GM12878 (cell line): Measurements from ENCODE around the gene ING4. TPM values are rescaled to one million over a fixed set of nuclear protein-coding genes. Genes with fewer than 3 reads are reported as not detected.

Source experiments
- ATAC-seq: fragments of 200-7000 bp; cut with Tn5 transposase; 3 replicates; pipeline ENCODE4 v1.9.1; 2020; ENCODE audit warnings: mild to moderate bottlenecking, moderate library complexity
- BruUV-seq: library from RNA; stranded (reverse); fragments of 400-500 nt; replicated peaks from 2 replicates; lab custom pipeline; 2021; lab: Mats Ljungman, UMichigan
- CTCF ChIA-PET: fragments of 300-600 bp; sonication (Branson Sonifier 250); formaldehyde crosslinking; extraction: SDS; loops from one replicate; lab custom pipeline; 2021; ENCODE audit warnings: inconsistent platforms; lab: Yijun Ruan, JAX
- POLR2A ChIA-PET: fragments of 350-600 bp; formaldehyde crosslinking; extraction: SDS; loops from one replicate; lab custom pipeline; 2021; ENCODE audit warnings: inconsistent platforms; lab: Charles Lee
- RAD21 ChIA-PET: fragments of 300-600 bp; sonication (Branson Sonifier 250); formaldehyde crosslinking; loops from one replicate; lab custom pipeline; 2023; ENCODE audit warnings: antibody characterized with exemption; ENCODE audit not compliant: unreplicated experiment; lab: Charles Lee
- SMC1A ChIA-PET: fragments of 300-600 bp; sonication (Branson Sonifier 250); formaldehyde crosslinking; loops from one replicate; lab custom pipeline; 2023; ENCODE audit not compliant: unreplicated experiment, uncharacterized antibody; lab: Charles Lee
- DNase-seq: peaks from one replicate; pipeline ENCODE4 v3.0.0-alpha.2; 2011; ENCODE audit warnings: low read depth, low spot score
- FAIRE-seq: peaks from 3 replicates; lab custom pipeline; 2011; peaks lifted over from hg19 to GRCh38; lab: Jason Lieb, UNC
- H2AFZ ChIP-seq: 2 replicates; pipeline ENCODE4 v1.6.0; 2011; ENCODE audit warnings: low read depth, low read length, control low read depth; ENCODE audit not compliant: control insufficient read depth
- H3K27ac ChIP-seq: 2 replicates; pipeline ENCODE4 v1.5.1; 2011; ENCODE audit warnings: control low read depth; ENCODE audit not compliant: control insufficient read depth, insufficient read depth
- H3K27me3 ChIP-seq, 2 experiments: replicated peaks in 1 of 2; 2 replicates each; pipeline versions ENCODE4 v1.6.0 to v1.6.1; 2011; ENCODE audit warnings: low read length in 1 of 2; ENCODE audit not compliant: control insufficient read depth in 2 of 2, insufficient read depth in 2 of 2
- H3K36me3 ChIP-seq, 2 experiments: 2 replicates each; pipeline ENCODE4 v1.5.1; 2011; ENCODE audit warnings: low read length in 1 of 2; ENCODE audit not compliant: control insufficient read depth in 2 of 2, insufficient read depth in 2 of 2
- H3K4me1 ChIP-seq: 2 replicates; pipeline ENCODE4 v1.6.1; 2011; ENCODE audit warnings: mild to moderate bottlenecking, low read length, moderate library complexity, mixed read lengths; ENCODE audit not compliant: control insufficient read depth, insufficient read depth
- H3K4me2 ChIP-seq: 2 replicates; pipeline ENCODE4 v1.6.0; 2011; ENCODE audit warnings: control low read depth; ENCODE audit not compliant: control insufficient read depth, insufficient read depth
- H3K4me3 ChIP-seq: fragments of 200-600 bp; sonication (generic); 2 replicates; pipeline ENCODE4 v1.5.1; 2016
- H3K79me2 ChIP-seq: 2 replicates; pipeline ENCODE4 v1.6.0; 2011; ENCODE audit warnings: low read length; ENCODE audit not compliant: control insufficient read depth, insufficient read depth
- H3K9ac ChIP-seq: 2 replicates; pipeline ENCODE4 v1.8.0; 2011; ENCODE audit warnings: low read length, control low read depth, mixed read lengths; ENCODE audit not compliant: control insufficient read depth, insufficient read depth
- H3K9me3 ChIP-seq: replicated peaks from 3 replicates; pipeline ENCODE4 v1.5.1; 2011; ENCODE audit warnings: mild to moderate bottlenecking, low read length; ENCODE audit not compliant: control insufficient read depth, insufficient read depth
- H4K20me1 ChIP-seq: 2 replicates; pipeline ENCODE4 v1.6.0; 2011; ENCODE audit not compliant: control insufficient read depth, insufficient read depth
- BCLAF1 ChIP-seq: fragments of 450-650 bp; IDR thresholded peaks from 2 replicates; pipeline ENCODE4 v1.6.1; 2017; ENCODE audit warnings: antibody characterized with exemption, mild to moderate bottlenecking, moderate library complexity
- BRCA1 ChIP-seq: IDR thresholded peaks from 2 replicates; pipeline ENCODE4 v1.6.1; 2011; ENCODE audit warnings: low read depth, low read length, improper control_type of control experiment
- CEBPB ChIP-seq, 2 experiments: fragments of 150-350 bp in 1 of 2; IDR thresholded peaks; 2 replicates each; pipeline ENCODE4 v1.6.1; 2012 to 2014; ENCODE audit warnings: low read depth in 2 of 2, low read length in 2 of 2, borderline replicate concordance in 1 of 2, inconsistent platforms in 1 of 2
- NFXL1 ChIP-seq: fragments of 450-650 bp; IDR thresholded peaks from 2 replicates; pipeline ENCODE4 v1.6.1; 2017; ENCODE audit warnings: antibody characterized with exemption, mild to moderate bottlenecking, borderline replicate concordance
- NFYB ChIP-seq: IDR thresholded peaks from 2 replicates; pipeline ENCODE4 v1.6.1; 2011; ENCODE audit warnings: low read depth, mild to moderate bottlenecking, low read length, improper control_type of control experiment, moderate library complexity; ENCODE audit not compliant: insufficient read depth
- NR2C1 ChIP-seq: fragments of 450-650 bp; IDR thresholded peaks from 2 replicates; pipeline ENCODE4 v1.6.1; 2017; ENCODE audit warnings: antibody characterized with exemption, mild to moderate bottlenecking, moderate library complexity
- POLR2AphosphoS5 ChIP-seq: IDR thresholded peaks from 2 replicates; pipeline ENCODE4 v1.6.1; 2011; ENCODE audit warnings: mild to moderate bottlenecking, low read length, inconsistent platforms
- RELA ChIP-seq: fragments of 450-650 bp; IDR thresholded peaks from 2 replicates; pipeline ENCODE4 v1.8.0; 2014; ENCODE audit warnings: borderline replicate concordance; ENCODE audit not compliant: partially characterized antibody
- SP1 ChIP-seq: IDR thresholded peaks from one replicate; pipeline ENCODE4 v1.6.1; 2011; ENCODE audit warnings: low read depth, low read length
- TCF12 ChIP-seq: IDR thresholded peaks from 2 replicates; pipeline ENCODE4 v1.6.1; 2011; ENCODE audit warnings: low read depth, mild to moderate bottlenecking, low read length
- ZBTB4 ChIP-seq: fragments of 450-650 bp; formaldehyde crosslinking; IDR thresholded peaks from 2 replicates; pipeline ENCODE4 v1.4.0; 2022; ENCODE audit warnings: mild to moderate bottlenecking, moderate library complexity
- WGBS: methylation state at CpG from one replicate; pipeline ENCODE4 v1.1.6; 2016; ENCODE audit warnings: low lambda C conversion rate; ENCODE audit not compliant: insufficient replicate concordance, insufficient coverage; ENCODE audit errors: missing lambda C conversion rate; 5-methylcytosine and 5-hydroxymethylcytosine counted together
- in situ Hi-C: fragments of 300-500 bp; cut with MboI; formaldehyde crosslinking; loops from 9 replicates; pipeline ENCODE4 v1.14.3; 2018; ENCODE audit warnings: mixed read lengths
- intact Hi-C: fragments of 100-400 bp; cut with micrococcal nuclease; formaldehyde crosslinking; loops from one replicate; pipeline ENCODE4 v1.14.2; 2022; ENCODE audit not compliant: unreplicated experiment
- polyA plus RNA-seq, 11 experiments: library from polyadenylated mRNA; depleted of rRNA in 4 of 11; unstranded in 6 of 11; stranded (reverse) in 5 of 11; fragments of >200 nt; fragmentation: Nextera tagmentation in 4 of 11; fragmentation: Illumina TruSeq in 1 of 11; extraction: Ambion mirVana in 4 of 11; extraction: Trizol in 1 of 11; gene quantifications; 1 replicate in 1 of 11; 2 replicates in 10 of 11; pipeline versions ENCODE4 v1.2.1 to v1.2.3, GENCODE V29; 2011 to 2016; ENCODE audit warnings: inconsistent platforms in 2 of 11, missing spikeins in 2 of 11, low read depth in 1 of 11
- total RNA-seq, 4 experiments: library from RNA; depleted of rRNA in 3 of 4; stranded (reverse); fragments of >200 nt in 3 of 4; fragmentation: Illumina TruSeq in 1 of 4; extraction: Trizol in 1 of 4; gene quantifications; 2 replicates each; pipeline versions ENCODE4 v1.2.1 to v1.2.3, GENCODE V29; 2013 to 2021

The ING4 gene
- total and polyA plus RNA-seq, 10 of the 15 experiments (the other 5 are each of a cell fraction or from before 2014, with no cell fraction given): 7.2 to 53.9 (median 21.8) TPM

DNA sequence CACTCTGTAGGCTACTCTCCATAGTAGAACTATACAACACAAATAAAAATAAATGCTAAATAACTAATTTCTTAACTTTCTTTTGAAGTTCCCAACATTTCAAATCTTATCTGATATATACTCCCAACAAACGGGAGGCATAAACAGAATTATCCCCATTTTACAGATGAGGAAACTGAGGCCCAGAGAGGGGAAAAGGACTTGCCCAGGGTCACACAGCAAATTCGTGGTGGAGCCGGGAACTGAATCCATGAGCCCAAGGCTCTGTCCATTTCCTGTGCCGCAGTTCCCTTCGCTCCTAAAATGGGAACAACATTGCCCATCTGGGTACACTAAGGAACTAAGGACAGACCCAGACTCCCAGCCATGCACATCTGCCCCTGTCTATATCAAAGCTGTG is 14.0 kb upstream of the ING4 start:
- in situ Hi-C loops: no loop called here
- Histone ChIP-seq H3K4me1 (no peaks in the 10 kb centered on the region), H2AFZ (no peak overlapping the region), H4K20me1 (no peaks in the 10 kb centered on the region), H3K9me3 (no peaks in the 10 kb centered on the region), H3K4me3 (no peak overlapping the region), H3K79me2 (peaks cover 13% of the 10 kb centered on the region), H3K36me3 (peaks cover 32 to 54% of the 10 kb centered on the region in 2 experiments)
- no peak for FAIRE-seq
- TF ChIP-seq NFXL1 (no peak), TCF12 (no peak), BCLAF1 (no peak), CEBPB (IDR thresholded peaks at IDR 0.05; ENCODE audit: borderline replicate concordance in 1 of 2, low read depth in 2 of 2, low read length in 2 of 2) (no peak), SP1 (no peak), RELA (no peak), POLR2AphosphoS5 (no peak), NFYB (no peak), NR2C1 (no peak), ZBTB4 (CRISPR knock-in tag) (no peak), BRCA1 (no peak)
- TF ChIP-seq, all 136 proteins: peak for 0
- CTCF ChIA-PET: interaction anchor here (1.4 kb wide), 1 partner anchor 19 kb away, joined by 4 read pairs; no protein-coding TSS in a partner anchor
- Histone ChIP-seq H3K27me3 (no peaks in the 10 kb centered on the region), H3K27ac (no peak overlapping the region), H3K4me2 (no peak overlapping the region), H3K9ac (no peak overlapping the region)
- no peak for ATAC-seq
- RAD21 ChIA-PET: no interaction called here
- intact Hi-C loops: no loop called here
- no TSS peak for BruUV-seq
- DNase-seq: no peak
- 96% methylated on average over 5 of the region's 5 CpGs for WGBS
- SMC1A ChIA-PET: no interaction called here
- POLR2A ChIA-PET: no interaction called here
